GM12865 (cell line): ENCODE results near the gene KIRREL3.

Source experiments
- DNase-seq: peaks from one replicate; pipeline ENCODE4 v3.0.0; 2010; ENCODE audit warnings: low read depth
- H3K4me3 ChIP-seq: 2 replicates; pipeline ENCODE4 v1.5.1; 2011; ENCODE audit warnings: mild to moderate bottlenecking, low read depth, low read length, control low read depth
- CTCF ChIP-seq: IDR thresholded peaks from 2 replicates; pipeline ENCODE4 v1.5.1; 2011; ENCODE audit warnings: low read length, control low read depth, low read depth, inconsistent platforms; ENCODE audit not compliant: insufficient read depth; ENCODE audit errors: missing control alignments

Gene KIRREL3

DNA sequence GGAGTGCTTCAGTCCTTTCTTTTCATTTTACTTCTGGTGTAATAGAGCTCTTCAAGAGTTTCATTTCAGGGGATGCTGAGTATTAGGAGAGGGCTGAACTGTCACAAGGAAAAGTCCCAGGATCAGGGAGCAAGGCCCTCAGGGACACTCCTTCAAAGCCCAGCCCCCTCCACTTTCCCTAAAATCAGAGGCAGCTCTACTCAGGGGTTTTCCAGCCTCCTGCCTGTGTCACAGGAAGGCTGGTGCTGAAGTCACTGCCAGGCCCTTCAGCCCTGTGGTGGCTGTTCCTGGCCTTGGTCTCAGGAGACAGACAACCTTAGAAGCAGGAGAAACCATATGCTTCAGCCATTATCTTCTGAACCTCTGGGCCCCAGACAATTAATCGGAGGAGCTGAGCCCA is 36.4 kb upstream of the KIRREL3 start:
- no peak for DNase-seq
- TF ChIP-seq CTCF = no peak

DNA sequence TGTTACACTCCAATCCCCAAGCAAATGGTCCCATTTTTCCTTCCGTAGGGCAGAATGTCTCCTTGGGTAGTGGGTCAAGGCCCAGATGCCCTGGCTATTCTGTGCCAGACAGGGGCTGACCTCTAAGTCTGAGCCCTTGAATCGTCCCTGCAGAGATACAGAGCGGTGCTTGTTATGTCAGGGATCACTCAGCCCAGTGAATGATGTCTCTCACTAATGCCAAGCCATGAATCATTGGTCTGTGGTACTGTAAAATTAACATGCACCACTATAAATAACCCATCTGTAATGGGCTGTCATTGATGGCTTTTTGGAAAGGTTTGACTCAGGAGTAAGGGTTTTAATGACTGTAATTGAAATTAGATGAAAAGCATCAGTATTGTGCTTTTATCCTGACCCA is 35.3 kb upstream of the KIRREL3 start:
- no peak for TF ChIP-seq CTCF
- no peak for DNase-seq
- no peak overlapping the region for H3K4me3 ChIP-seq

More for the DNA sequence above, 36.4 kb upstream of the KIRREL3 start:
- H3K4me3 ChIP-seq = no peak overlapping the region

DNA sequence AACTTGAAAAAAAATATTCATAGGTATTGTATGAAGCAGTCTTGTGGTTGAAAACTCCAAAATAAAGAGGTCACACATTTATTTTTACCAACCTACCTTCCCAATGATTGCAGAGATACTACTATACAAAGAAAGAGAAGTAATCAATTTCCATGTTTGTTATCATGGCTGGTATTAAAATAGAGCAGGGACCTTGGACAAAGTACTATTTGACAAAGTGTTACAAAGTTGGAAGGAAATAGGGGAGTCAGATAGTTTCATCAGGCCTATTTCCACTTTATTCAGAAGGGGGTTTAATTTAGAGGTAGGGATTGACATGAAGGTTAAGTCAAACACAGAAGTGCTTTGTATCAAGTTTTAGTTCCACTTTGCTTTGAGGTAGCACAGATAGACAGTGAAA is 34.4 kb upstream of the KIRREL3 start:
- DNase-seq = no peak
- no peak for TF ChIP-seq CTCF
- H3K4me3 ChIP-seq = no peak overlapping the region

- TF ChIP-seq CTCF = no peak
- no peak overlapping the region for H3K4me3 ChIP-seq
- DNase-seq = no peak
These were observed 28.1 kb upstream of the KIRREL3 start for GRCh38 chr11:127028648-127029047.

GRCh38 chr11:127027789-127028188 is 27.2 kb upstream of the KIRREL3 start:
- no peak for TF ChIP-seq CTCF
- no peak overlapping the region for H3K4me3 ChIP-seq
- no peak for DNase-seq

DNA sequence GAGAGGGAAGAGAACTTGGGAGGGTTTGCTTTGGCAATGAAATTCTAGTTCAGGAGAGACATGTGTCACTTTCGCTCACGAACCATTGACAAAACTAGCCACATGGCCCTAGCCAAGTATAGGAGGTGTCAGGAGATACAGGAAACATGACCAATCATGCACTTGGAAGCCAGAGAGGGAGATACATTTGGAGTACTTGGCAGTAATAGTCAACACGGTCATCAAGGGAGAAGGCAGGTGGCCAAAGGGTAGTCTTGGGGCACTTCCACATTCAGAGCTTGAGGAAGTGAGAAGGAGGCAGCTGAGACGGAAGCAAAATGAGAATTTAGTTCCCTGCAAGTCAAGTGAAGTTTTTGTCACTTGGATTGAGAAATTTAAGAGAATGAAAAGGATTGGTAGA is 26.4 kb upstream of the KIRREL3 start:
- TF ChIP-seq CTCF = no peak
- DNase-seq = no peak
- H3K4me3 ChIP-seq = no peak overlapping the region

GRCh38 chr11:127023991-127024390 is 23.4 kb upstream of the KIRREL3 start:
- DNase-seq = no peak
- no peak overlapping the region for H3K4me3 ChIP-seq
- no peak for TF ChIP-seq CTCF
